Fibroblast of the conjunctiva (primary cell): Measurements from ENCODE around the gene ABAT.
"Not testable (repeated sequence)": the region's sequence is repeated elsewhere in the genome, so short reads cannot be mapped to it uniquely, and the experiment has no call there.

Experiments used
- DNase-seq: peaks from one replicate; pipeline ENCODE4 v3.0.0-alpha.2; 2010; ENCODE audit warnings: low read depth

Gene ABAT

DNA sequence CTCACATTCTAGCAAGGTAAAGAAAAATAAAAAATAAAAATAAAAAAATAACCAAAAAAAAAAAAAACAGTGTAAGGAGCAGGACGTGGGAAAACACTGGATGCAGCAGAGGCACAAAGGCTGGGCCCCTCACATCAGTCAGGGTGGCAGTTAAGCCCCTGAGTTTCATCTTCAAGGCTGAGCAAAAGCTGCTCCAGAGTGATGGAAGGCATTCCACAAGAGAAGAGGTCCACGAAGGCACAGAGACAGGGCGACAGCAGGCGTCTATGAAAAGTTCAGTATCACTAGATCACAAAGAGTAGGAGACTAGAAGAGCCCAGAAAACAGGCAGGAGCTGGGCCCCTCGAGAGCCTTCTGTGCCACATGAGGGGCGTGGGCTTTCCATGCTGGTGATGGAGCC is 111.0 kb downstream of the ABAT start:
- no peak for DNase-seq

DNA sequence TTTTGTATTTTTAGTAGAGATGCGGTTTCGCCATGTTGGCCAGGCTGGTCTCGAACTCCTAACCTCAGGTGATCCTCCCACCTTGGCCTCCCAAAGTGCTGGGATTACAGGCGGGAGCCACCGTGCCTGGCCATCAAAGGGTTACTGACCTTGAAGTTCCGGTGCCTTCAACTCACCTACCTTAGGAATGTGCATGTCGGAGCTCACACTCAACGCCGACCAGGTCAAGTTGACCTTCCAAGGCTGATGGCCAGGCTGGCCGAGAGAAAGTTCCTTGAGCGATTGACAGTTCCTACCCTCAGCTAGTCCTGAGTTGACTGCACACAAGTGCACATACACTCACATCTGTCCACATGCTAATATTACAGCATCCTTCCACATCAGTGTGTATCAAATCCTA is 111.9 kb downstream of the ABAT start:
- DNase-seq: not testable (repeated sequence)

DNA sequence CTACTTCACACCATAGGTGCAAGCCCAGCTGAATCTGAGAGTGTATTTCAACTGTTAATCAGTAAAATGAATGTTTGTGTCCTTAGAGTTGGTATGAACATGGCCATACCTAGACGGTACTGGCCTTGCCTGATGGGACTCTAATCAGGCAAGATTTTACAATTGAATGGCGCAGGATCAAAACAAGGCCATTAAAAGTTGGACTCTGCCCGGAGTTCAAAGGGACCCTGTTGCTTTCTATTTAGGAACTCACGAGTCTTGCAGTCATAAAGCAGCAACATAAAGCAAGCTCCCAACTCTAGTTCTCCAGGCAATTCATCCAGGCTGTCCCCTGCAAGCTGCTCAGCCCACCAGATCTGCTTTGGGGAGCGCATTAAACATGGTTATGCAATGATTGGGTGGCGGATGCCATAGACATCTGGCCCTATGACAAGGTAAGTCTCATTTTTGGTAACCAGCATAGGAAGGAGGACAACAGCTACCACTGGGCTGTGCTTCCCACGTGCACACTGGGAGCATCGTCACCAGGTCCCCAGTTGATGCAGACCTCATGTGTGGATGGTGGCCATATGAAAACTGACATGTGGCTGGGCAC is 114.3 kb downstream of the ABAT start:
- no peak for DNase-seq

GRCh38 chr16:8795091-8795490 is 120.7 kb downstream of the ABAT start:
- DNase-seq: no peak

- DNase-seq: no peak
Measured at GRCh38 chr16:8795818-8796217, 121.4 kb downstream of the ABAT start.

DNA sequence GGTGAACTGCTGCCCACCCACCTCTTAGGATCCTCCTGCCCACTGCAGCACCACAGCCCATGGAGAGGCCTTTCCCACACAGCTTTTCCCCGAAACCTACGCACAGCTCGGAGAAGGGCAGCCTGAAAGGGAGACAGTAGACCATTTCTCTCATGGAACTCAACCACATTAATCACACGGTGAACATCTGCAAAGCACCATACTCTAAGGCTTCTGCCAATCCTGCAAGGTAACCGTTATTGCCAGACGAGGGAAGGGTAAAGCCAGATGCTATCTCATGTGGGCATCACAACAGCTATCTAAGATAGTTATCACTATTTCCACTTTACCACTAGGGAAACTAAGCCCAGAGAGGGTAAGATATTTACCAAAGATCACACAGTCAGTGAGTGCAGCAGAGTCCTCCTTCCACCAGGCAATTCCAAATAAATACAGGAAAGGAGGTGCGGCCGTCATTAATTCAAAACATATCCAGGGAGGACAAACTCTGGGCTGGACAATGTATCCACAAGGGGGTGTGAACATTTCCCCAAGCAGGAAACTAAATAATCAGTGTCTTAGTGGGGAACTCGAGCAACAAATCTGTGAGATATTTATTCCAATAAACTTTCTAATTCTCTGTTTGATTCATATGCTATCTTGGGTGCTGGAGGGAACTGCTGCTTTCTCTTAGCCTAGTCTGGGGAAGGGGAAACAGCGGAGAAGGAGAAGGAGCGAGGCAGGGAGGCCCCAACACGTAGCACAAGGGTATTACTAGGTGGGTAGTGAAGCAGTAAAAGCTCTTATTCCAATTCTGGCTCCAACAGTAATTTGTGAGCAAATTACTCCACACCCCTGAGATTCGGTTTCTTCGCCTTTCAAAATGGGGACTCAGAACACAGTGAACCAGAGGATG is 122.3 kb downstream of the ABAT start:
- no peak for DNase-seq

DNA sequence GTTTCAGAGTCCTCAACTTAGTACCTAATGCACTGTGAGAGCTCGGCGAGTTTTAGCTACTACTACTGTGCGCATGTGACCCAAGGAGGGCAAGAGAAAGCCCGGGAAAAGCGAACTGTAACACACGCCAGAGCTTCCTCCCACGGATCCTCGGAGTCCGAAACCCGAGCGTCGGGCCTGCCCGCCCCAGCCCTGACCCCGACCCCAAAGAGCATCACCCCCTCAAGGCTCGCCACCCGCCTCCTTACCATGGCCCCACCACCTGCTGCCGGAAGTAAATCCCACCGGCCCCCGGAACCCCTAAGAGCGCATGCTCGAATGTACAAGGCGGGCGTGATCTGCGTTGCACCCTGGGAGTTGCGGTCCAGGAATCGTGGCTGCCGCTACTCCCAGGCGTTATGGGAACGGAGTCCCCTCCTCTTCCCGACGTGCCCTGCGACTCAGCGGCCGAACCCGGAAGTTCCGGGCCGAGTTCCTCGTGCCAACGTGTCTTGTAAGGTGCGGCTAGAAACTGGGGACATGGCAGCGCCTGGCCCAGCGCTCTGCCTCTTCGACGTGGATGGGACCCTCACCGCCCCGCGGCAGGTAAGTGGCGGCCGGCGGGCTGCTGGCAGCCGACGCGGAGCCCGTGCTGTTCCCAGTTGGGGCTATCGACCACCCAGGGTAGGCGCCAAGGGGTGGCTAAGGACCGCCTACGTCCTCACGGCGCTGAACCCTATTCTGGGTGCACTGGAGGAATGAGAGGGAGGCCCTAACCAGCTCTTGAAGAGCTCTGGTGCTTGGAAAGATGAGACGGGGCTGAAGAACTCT is 123.2 kb downstream of the ABAT start, which contains the start of the genes PMM2 and TMEM186:
TSS of gene PMM2 (plus strand) at position 476 of the 810 bp plus-strand sequence. CDS start at position 520, 44 bp downstream.
TSS of gene TMEM186 (minus strand) at position 276 of the 810 bp plus-strand sequence. CDS start at position 251, 25 bp downstream.
- peak; percentile 92 for DNase-seq

GRCh38 chr16:8798174-8798527 is 123.7 kb downstream of the ABAT start:
- DNase-seq: no peak

DNA sequence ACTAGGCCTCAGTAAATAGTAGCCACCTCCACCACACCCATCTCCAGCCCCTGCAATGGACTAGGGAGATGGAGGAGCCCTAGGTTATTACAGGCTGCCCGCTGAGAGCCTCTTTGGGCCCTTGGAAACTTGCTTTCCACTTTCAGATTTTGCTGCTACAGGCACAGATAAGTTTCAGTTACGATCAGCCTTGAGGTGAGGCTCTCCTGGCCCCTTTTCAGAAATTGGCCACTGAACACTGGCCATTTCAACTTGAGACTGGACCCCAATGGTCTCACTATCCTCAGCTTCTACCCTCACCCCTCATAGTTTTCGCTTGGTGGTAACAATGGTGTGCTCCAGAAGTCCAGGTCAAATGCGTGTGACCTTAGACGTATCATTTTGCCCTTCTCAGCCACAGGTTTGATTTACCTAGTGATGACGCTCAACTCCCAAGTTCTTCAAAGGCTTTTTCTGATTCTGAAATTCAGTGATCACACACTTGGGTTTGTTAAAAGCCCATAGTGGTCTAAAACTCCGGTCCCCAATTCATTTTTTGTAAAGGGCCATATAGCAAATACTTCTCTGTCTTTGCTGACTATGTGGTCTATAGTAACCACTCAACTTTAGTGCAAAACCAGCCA is 124.2 kb downstream of the ABAT start:
- DNase-seq: no peak

- no peak for DNase-seq
Measured at GRCh38 chr16:8801701-8802100, 127.3 kb downstream of the ABAT start.

DNA sequence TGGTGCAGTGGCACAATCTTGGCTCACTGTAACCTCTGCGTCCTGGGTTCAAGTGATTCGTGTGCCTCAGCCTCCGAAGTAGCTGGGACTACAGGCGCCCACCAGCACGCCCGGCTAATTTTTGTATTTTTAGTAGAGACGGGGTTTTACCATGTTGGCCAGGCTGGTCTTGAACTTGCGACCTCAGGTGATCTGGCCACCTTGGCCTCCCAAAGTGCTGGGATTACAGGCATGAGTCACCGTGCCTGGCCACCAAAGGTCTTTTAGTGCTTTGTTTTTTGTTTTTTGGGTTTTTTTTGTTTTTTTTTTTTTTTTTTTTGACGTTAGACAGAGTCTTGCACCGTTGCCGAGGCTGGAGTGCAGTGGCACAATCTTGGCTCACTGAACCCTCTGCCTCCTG is 129.3 kb downstream of the ABAT start:
- not testable (repeated sequence) for DNase-seq

- no peak for DNase-seq
Measured at GRCh38 chr16:8804313-8804712, 129.9 kb downstream of the ABAT start.

DNA sequence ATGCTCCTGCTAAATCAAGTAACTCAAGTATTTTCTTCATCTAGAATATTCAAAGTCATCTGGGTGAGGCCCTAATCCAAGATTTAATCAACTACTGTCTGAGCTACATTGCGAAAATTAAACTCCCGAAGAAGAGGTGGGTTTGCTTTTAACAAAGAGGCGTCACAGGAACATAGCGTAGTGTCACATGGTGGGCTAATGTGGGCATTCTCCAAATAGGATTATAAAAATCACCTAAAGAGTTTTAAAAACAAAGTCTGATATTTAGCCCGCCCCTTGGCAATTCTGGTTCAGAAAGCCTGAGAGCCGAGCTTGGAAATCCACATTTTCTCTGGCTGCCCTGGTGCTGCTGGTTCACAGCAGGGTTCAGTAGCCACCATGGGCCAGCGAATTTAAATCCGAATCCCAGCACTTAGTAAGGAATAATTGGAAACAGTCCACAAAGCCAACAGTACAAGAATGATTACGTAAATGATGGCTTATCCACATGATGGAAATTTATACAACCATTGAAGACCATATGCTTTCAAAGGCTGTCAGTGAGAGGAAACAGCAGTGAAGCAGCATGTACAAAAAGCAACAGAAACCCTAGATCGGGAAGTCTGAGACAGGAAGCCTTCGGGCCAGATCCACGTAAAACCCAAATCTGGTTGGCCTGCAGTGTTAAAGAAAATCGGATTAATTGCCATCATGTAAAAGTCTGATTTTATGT is 132.0 kb downstream of the ABAT start:
- no peak for DNase-seq

DNA sequence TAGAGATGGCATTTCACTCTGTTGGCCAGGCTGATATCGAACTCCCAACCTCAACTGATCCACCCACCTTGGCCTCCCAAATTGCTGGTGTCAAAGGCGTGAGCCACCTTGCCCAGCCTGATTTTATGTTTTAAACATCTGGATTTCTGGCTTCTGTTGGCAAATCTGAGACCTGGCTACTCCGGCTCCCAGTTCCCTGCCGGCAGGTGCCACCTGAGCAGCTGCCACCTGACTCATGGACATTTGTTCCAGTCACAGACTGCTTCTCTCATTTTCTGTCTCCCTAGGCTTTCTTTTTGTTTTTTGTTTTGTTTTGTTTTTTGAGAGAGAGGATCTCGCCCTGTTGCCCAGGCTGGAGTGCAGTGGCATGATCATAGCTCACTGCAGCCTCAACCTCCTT is 132.8 kb downstream of the ABAT start:
- no peak for DNase-seq

GRCh38 chr16:8808009-8808408 is 133.6 kb downstream of the ABAT start:
- DNase-seq: no peak

DNA sequence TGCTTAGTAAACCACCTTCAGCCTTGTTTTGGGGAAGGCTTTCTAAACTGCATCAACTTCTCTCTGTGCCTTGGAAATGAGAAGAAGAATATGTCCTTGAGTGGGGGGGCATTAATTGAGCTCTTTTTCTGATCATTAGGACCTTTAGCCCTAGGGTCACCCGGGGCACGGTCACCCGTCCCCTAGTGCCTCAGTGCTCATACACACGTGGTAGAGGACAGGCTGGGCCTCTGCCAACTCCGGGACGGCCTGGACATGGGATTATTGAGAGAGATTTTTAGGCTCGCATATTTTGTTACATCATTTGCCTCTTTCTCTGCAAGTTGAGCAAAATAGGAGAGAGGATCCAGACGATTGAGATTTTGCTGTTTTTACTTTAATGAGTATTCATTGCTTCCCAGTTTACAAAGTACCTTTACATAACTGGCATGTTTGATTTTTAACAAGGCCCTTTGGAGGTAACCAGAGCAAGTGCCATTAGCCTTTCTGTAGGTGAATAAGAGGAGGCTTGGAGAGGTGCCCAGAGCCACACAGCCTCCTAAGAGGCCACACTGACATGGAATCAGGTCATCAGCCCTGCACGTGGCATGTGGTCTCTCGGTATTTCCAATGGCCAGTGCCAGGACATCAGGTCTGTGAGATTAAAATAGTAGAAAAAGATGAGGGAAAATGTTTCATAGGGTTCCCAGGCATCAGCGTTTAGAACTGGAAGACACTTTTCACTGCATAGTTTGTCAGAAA is 134.4 kb downstream of the ABAT start:
- no peak for DNase-seq

- no peak for DNase-seq
Measured at GRCh38 chr16:8812162-8812843, 137.9 kb downstream of the ABAT start.

DNA sequence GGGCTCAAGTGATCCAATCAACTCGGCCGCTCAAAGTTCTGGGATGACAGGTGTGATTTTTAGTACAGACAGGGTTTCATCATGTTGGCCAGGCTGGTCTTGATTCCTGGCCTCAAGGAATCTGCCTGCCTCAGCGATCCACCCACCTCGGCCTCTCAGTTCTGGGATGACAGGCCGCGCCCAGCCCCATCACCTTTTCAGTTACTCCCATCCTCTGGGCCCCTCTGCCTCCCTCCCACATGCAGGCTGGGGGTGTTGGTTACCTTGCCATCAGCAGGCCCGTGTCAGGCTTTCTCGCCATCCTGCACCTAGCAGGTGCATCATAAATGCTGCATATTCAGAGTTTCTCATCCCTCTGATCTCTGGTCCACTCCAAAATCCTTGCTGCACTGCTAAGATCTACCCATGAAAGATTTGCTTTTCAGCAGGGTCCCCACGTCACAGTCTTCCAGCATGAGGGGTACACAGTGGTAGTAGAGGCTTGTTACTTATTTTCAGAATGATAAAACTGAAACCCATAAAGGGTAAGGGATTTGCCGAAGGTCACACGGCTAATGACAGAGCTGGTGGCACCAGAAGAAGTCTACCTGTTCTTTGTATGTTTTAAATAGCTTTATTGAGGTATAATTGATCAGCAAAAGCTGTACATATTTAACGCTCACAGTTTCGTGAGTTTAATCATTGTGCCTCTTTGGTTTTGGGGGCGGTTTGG is 139.8 kb downstream of the ABAT start:
- no peak for DNase-seq

DNA sequence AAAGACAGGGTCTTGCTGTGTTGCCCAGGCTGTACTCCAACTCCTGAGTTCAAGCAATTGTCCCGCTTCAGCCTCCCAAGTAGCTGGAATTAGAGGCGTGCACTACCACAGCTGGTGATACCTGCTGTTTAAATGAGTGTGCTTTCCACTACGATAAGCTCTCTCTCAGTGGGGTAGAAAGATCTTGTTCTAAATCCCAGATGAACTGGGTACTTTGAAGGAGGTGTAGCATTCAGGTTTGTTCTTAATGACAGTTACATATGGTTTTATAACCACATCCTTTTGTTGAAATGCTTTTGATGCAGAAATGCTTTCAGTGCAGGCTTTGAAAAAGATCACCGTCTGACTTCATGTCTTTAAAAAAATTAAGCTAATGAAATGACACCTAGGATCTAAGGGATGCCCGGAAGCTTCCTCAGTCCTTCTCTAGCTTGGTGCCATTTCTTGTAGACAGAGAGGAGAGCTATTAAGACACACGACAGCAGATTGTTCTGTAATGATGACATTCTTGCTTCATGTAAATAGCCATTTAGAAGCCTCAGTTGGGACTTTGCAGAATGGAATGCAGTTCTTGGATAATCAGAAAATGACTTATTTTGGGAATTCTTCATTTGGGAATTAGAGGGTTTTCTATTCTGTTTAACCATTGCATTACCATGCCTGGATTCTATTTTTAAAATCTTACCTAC is 142.7 kb downstream of the ABAT start:
- DNase-seq: no peak
